ENCODE data around the gene ASCC1. TPM values are rescaled to one million over a fixed set of nuclear protein-coding genes. Genes with fewer than 3 reads are reported as not detected.

ASCC1 gene
- total and polyA plus RNA-seq, 10 donors: 11.9 to 41.7 (median 33.8) TPM

DNA sequence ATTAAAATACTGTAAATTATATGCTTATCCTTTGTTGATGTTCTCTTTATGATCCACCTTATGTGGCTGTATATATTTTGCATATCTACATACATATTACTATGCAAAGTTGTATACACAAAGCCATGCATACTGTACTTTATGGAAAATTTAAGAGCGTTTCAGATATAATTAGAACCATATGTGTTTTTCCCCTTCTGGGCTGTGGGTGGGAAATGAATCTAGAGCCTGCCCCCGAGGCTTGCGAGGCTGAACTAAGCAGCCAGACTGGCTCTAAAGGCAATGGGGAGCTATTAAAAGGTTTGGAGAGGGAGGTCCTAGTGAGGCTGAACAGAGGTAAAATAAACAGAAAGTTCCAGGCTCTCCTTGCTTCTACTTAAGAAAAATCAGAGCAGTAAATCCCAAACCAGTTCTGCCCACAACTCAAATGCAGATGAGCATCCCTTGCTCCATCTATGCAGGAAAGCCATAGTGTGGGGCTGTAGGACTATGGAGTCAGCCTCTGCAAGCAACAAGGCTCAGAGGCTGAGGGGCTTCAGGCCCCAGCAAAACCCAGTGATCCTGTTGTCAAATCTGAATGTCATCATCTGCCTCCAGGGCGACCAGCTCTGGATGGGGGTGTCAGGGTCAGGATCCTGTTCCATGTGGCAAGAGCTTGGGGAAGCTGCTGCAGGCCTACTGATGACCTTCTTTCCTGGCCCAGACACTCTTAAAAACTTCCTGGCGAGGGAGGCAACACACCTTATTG, 43.6 kb upstream of the ASCC1 start:
- TF ChIP-seq POLR2A (IDR thresholded peaks at IDR 0.05): no peak
- TF ChIP-seq, protein P1, sequence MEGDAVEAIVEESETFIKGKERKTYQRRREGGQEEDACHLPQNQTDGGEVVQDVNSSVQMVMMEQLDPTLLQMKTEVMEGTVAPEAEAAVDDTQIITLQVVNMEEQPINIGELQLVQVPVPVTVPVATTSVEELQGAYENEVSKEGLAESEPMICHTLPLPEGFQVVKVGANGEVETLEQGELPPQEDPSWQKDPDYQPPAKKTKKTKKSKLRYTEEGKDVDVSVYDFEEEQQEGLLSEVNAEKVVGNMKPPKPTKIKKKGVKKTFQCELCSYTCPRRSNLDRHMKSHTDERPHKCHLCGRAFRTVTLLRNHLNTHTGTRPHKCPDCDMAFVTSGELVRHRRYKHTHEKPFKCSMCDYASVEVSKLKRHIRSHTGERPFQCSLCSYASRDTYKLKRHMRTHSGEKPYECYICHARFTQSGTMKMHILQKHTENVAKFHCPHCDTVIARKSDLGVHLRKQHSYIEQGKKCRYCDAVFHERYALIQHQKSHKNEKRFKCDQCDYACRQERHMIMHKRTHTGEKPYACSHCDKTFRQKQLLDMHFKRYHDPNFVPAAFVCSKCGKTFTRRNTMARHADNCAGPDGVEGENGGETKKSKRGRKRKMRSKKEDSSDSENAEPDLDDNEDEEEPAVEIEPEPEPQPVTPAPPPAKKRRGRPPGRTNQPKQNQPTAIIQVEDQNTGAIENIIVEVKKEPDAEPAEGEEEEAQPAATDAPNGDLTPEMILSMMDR (IDR thresholded peaks at IDR 0.05 in 8 of 11, conservative IDR thresholded peaks at IDR 0.05 in 3 of 11): no peak
- no peak for TF ChIP-seq POLR2AphosphoS5 (IDR thresholded peaks at IDR 0.05)
- DNase-seq: no peak
- H3K4me3 ChIP-seq: peak overlapping the region in 1 of 8 donors; percentile 76
- 36 to 49% (median 43%) methylated on average over 4 to 5 of the region's 5 CpGs for WGBS, 5 donors
- peak overlapping the region; percentile 84 to 95 (median 90) for H3K27ac ChIP-seq
- no peaks in the 10 kb centered on the region for H3K9me3 ChIP-seq
- H3K27me3 ChIP-seq (replicated peaks in 1 of 7): no peaks in the 10 kb centered on the region
- H3K36me3 ChIP-seq: no peaks in the 10 kb centered on the region
- H3K4me1 ChIP-seq: peaks cover 63 to 97% (median 92%) of the 10 kb centered on the region in 6 donors
- intact Hi-C loops (cut with DNase I; ENCODE audit: low total_unique reads): no loop called here

DNA sequence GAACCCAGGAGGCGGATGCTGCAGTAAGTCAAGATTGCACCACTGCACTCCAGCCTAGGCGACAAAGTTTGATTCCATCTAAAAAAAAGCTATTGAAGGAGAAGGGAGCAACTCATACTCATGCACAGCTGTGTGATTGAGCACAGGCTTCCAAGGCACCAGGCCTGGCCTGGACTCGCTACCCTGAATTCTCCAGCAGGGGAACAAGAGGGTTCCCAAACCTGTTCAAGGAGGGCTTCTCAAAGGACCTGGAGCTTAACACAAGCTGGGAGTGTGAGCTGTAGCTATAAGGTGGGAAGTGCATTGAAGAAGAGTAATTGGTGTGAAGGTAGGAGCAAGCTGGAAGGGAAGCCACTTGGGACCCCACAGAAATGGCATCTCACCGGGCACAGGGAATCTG, 42.5 kb upstream of the ASCC1 start:
- Histone ChIP-seq H3K9me3 (no peaks in the 10 kb centered on the region), H3K4me3 (no peak overlapping the region), H3K36me3 (no peaks in the 10 kb centered on the region), H3K27ac (peak overlapping the region in 6 of 8 donors; percentile 85 to 95 (median 92)), H3K27me3 (replicated peaks in 1 of 7) (no peaks in the 10 kb centered on the region), H3K4me1 (peaks cover 70 to 100% (median 98%) of the 10 kb centered on the region in 6 donors)
- 94 to 100% (median 97%) methylated on average over 4 of the region's 4 CpGs for WGBS, 5 donors
- no peak for TF ChIP-seq POLR2A (IDR thresholded peaks at IDR 0.05)
- TF ChIP-seq, protein P1 (IDR thresholded peaks at IDR 0.05 in 8 of 11, conservative IDR thresholded peaks at IDR 0.05 in 3 of 11): no peak
- TF ChIP-seq POLR2AphosphoS5 (IDR thresholded peaks at IDR 0.05): no peak
- DNase-seq: no peak
- intact Hi-C loops (cut with DNase I; ENCODE audit: low total_unique reads): no loop called here

DNA sequence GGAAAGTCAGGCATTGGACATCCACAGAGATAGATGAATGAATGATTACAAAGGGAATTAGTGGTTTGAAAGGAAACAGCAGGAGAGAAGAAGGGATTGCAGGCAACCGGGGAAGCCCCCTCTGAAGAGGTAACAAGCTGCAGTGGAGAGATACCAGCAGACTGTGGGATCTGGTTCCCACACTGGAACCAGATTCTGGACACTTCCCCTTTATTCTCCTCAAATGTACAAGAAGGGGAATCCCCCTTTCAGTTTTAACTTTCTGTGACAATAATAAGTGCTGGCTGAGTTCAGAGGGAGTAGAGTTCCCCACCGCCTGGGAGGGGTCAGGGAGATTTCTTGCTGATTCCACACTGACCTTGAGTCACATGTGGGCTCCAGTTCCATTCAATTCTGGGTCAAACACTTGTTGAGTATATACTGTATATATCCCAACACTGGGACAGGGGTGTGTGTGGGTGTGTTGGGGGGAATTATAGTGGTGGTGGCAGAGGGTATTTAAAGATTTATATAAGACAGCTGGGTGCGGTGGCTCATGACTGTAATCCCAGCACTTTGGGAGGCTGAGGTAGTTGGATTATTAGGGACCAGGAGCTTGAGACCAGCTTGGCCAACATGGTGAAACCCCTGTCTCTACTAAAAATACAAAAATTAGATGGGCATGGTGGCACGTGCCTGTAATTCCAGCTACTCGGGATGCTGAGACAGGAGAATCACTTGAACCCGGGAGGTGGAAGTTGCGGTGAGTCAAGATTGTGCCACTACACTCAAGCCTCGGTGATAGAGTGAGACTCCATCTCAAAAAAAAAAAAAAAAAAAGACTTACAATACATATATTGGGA, 41.2 kb upstream of the ASCC1 start:
- Histone ChIP-seq H3K27ac (peak overlapping the region in 7 of 8 donors; percentile 0 to 95 (median 89)), H3K36me3 (no peaks in the 10 kb centered on the region), H3K27me3 (replicated peaks in 1 of 7) (no peaks in the 10 kb centered on the region), H3K4me3 (no peak overlapping the region), H3K9me3 (no peaks in the 10 kb centered on the region), H3K4me1 (peaks cover 74 to 100% (median 96%) of the 10 kb centered on the region in 6 donors)
- WGBS, 5 donors: 55 to 69% (median 58%) methylated on average over 8 of the region's 8 CpGs
- peak in 1 of 3 donors; percentile 67 for TF ChIP-seq POLR2AphosphoS5 (IDR thresholded peaks at IDR 0.05)
- TF ChIP-seq, protein P1 (IDR thresholded peaks at IDR 0.05 in 8 of 11, conservative IDR thresholded peaks at IDR 0.05 in 3 of 11): no peak
- no peak for TF ChIP-seq POLR2A (IDR thresholded peaks at IDR 0.05)
- no peak for DNase-seq
- intact Hi-C loops (cut with DNase I; ENCODE audit: low total_unique reads): no loop called here

All from spleen (tissue), 11 donors.